ENCODE data around the gene GBF1. TPM values are rescaled to one million over a fixed set of nuclear protein-coding genes. Genes with fewer than 3 reads are reported as not detected.

Gene GBF1
- polyA plus RNA-seq, 1 donor from 2014 or later = 14.9 TPM

DNA sequence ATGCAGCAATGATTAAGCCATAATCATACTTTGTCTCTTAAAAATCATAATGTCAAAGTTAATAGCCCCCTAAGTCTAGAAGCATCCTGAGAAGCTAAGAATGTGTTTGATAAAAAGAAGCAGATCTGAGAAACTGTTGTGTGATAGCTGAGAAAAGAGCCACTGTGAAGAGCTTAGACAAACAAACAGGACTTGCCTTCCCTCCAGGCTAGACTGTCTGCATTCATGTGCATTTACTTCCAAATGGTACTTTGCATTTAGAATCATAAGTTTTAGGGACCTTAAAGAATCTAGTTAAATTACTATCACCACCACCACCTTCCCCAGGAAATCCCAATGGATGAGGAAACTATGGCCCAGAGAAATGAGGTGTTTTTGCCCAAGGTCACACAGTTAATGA is 87.4 kb downstream of the GBF1 start:
- Histone ChIP-seq H2AFZ (ENCODE audit: low read depth, low read length) (no peak overlapping the region), H3K9me3 (ENCODE audit: low read length) (no peaks in the 10 kb centered on the region), H3K4me3 (ENCODE audit: low read length) (no peak overlapping the region), H3K4me2 (ENCODE audit: low read length) (no peak overlapping the region), H3F3A (ENCODE audit: insufficient read depth, low read length, poor library complexity, severe bottlenecking) (no peaks in the 10 kb centered on the region), H3K79me2 (replicated peaks; ENCODE audit: insufficient read depth, low read length) (no peaks in the 10 kb centered on the region), H3K36me3 (ENCODE audit: insufficient read depth, low read length) (no peaks in the 10 kb centered on the region), H3K27me3 (ENCODE audit: insufficient read depth, low read depth, low read length) (no peaks in the 10 kb centered on the region), H3K27ac (ENCODE audit: low read length) (no peak overlapping the region), H4K20me1 (ENCODE audit: insufficient read depth) (no peaks in the 10 kb centered on the region), H3K9me2 (ENCODE audit: insufficient read depth, low read length) (no peaks in the 10 kb centered on the region), H3K9ac (ENCODE audit: low read length) (no peak overlapping the region)
- TF ChIP-seq POLR2AphosphoS5 (IDR thresholded peaks at IDR 0.05) (no peak), MXI1 (conservative IDR thresholded peaks at IDR 0.05; ENCODE audit: poor library complexity, severe bottlenecking) (no peak), EP300 (conservative IDR thresholded peaks at IDR 0.05; ENCODE audit: poor library complexity, severe bottlenecking) (no peak), EZH2 (IDR thresholded peaks at IDR 0.05; ENCODE audit: borderline replicate concordance, insufficient read depth, low read length, poor library complexity, severe bottlenecking) (no peak), RAD21 (conservative IDR thresholded peaks at IDR 0.05) (no peak), TAF1 (IDR thresholded peaks at IDR 0.05; ENCODE audit: low read depth) (no peak), SMC3 (conservative IDR thresholded peaks at IDR 0.05; ENCODE audit: poor library complexity) (no peak)
- TF ChIP-seq, protein P1, sequence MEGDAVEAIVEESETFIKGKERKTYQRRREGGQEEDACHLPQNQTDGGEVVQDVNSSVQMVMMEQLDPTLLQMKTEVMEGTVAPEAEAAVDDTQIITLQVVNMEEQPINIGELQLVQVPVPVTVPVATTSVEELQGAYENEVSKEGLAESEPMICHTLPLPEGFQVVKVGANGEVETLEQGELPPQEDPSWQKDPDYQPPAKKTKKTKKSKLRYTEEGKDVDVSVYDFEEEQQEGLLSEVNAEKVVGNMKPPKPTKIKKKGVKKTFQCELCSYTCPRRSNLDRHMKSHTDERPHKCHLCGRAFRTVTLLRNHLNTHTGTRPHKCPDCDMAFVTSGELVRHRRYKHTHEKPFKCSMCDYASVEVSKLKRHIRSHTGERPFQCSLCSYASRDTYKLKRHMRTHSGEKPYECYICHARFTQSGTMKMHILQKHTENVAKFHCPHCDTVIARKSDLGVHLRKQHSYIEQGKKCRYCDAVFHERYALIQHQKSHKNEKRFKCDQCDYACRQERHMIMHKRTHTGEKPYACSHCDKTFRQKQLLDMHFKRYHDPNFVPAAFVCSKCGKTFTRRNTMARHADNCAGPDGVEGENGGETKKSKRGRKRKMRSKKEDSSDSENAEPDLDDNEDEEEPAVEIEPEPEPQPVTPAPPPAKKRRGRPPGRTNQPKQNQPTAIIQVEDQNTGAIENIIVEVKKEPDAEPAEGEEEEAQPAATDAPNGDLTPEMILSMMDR (IDR thresholded peaks at IDR 0.05; ENCODE audit: poor library complexity, severe bottlenecking) = no peak
- TF ChIP-seq, protein P2, sequence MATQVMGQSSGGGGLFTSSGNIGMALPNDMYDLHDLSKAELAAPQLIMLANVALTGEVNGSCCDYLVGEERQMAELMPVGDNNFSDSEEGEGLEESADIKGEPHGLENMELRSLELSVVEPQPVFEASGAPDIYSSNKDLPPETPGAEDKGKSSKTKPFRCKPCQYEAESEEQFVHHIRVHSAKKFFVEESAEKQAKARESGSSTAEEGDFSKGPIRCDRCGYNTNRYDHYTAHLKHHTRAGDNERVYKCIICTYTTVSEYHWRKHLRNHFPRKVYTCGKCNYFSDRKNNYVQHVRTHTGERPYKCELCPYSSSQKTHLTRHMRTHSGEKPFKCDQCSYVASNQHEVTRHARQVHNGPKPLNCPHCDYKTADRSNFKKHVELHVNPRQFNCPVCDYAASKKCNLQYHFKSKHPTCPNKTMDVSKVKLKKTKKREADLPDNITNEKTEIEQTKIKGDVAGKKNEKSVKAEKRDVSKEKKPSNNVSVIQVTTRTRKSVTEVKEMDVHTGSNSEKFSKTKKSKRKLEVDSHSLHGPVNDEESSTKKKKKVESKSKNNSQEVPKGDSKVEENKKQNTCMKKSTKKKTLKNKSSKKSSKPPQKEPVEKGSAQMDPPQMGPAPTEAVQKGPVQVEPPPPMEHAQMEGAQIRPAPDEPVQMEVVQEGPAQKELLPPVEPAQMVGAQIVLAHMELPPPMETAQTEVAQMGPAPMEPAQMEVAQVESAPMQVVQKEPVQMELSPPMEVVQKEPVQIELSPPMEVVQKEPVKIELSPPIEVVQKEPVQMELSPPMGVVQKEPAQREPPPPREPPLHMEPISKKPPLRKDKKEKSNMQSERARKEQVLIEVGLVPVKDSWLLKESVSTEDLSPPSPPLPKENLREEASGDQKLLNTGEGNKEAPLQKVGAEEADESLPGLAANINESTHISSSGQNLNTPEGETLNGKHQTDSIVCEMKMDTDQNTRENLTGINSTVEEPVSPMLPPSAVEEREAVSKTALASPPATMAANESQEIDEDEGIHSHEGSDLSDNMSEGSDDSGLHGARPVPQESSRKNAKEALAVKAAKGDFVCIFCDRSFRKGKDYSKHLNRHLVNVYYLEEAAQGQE (IDR thresholded peaks at IDR 0.05; ENCODE audit: borderline replicate concordance) = no peak

DNA sequence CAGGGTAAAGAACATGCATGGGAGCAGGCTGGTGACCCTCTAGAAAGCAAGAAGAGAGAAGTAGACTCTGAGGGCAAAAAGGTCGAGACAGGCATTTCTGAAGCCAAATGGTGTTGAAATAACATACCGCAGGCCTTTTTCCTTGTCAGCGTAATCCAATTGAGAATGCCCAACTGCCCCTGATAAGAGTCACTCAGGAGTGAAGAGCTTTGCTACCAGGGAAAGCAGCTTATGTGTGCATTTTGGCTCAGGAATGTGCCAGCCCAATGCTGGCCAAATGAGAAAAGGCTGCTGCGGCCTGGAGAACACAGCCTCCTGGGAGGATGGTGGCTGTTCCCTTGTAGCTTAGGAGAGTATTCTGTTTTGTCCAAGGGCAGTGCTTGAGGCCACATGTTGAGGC is 88.8 kb downstream of the GBF1 start:
- no peak overlapping the region for H3K9ac ChIP-seq (ENCODE audit: low read length)
- no peaks in the 10 kb centered on the region for H3K9me2 ChIP-seq (ENCODE audit: insufficient read depth, low read length)
- TF ChIP-seq TAF1 (IDR thresholded peaks at IDR 0.05; ENCODE audit: low read depth) (no peak), RAD21 (conservative IDR thresholded peaks at IDR 0.05) (no peak), SMC3 (conservative IDR thresholded peaks at IDR 0.05; ENCODE audit: poor library complexity) (no peak), EP300 (conservative IDR thresholded peaks at IDR 0.05; ENCODE audit: poor library complexity, severe bottlenecking) (no peak), EZH2 (IDR thresholded peaks at IDR 0.05; ENCODE audit: borderline replicate concordance, insufficient read depth, low read length, poor library complexity, severe bottlenecking) (no peak), POLR2AphosphoS5 (IDR thresholded peaks at IDR 0.05) (no peak), MXI1 (conservative IDR thresholded peaks at IDR 0.05; ENCODE audit: poor library complexity, severe bottlenecking) (no peak)
- TF ChIP-seq, protein P2 (IDR thresholded peaks at IDR 0.05; ENCODE audit: borderline replicate concordance) = no peak
- TF ChIP-seq, protein P1 (IDR thresholded peaks at IDR 0.05; ENCODE audit: poor library complexity, severe bottlenecking) = no peak
- no peak overlapping the region for H3K4me2 ChIP-seq (ENCODE audit: low read length)
- H3F3A ChIP-seq (ENCODE audit: insufficient read depth, low read length, poor library complexity, severe bottlenecking) = no peaks in the 10 kb centered on the region
- H4K20me1 ChIP-seq (ENCODE audit: insufficient read depth) = no peaks in the 10 kb centered on the region
- H3K27ac ChIP-seq (ENCODE audit: low read length) = no peak overlapping the region
- no peak overlapping the region for H3K4me3 ChIP-seq (ENCODE audit: low read length)
- H3K79me2 ChIP-seq (replicated peaks; ENCODE audit: insufficient read depth, low read length) = no peaks in the 10 kb centered on the region
- H3K36me3 ChIP-seq (ENCODE audit: insufficient read depth, low read length) = no peaks in the 10 kb centered on the region
- no peaks in the 10 kb centered on the region for H3K27me3 ChIP-seq (ENCODE audit: insufficient read depth, low read depth, low read length)
- no peak overlapping the region for H2AFZ ChIP-seq (ENCODE audit: low read depth, low read length)
- no peaks in the 10 kb centered on the region for H3K9me3 ChIP-seq (ENCODE audit: low read length)

Data from neural cell (in vitro differentiated cells).